Activated T-cell treated with anti-CD3 and anti-CD28 coated beads for 4 hours (primary cell): Measurements from ENCODE around the gene TCERG1L.

Experiments used
- DNase-seq: peaks from one replicate; pipeline ENCODE4 v3.0.0-alpha.2; 2020

The TCERG1L gene

DNA sequence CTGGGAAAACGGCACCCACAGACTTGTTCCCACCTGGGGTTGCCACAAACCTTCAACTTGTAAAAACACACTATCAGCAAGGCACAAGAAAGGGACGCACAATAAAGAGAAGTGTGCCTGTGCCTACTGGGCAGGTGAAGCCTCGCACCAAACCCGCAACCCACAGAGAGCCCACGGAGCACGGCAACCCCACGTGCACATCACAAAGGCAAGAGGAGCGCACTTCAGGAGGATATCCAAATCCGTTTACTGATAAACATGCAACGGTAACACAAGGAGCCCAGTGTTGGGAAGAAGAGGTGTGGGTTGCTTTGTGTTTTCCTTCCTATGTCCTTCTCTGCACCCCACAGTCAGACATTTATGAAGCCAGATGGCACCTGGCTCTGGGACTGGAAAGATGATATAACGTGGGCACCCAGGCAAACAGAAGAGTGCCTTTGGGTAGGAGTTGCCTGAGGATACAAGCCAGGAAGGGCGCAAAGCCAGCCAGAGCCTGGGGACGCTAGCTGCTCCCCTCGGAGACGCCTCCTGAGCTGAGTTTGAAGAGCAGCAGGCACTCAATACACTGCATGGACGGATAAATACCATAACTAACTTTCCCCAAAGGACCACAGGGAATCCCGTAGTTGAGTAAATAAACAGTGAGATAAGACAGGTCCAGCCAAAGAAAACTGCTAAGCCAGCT, 41.6 kb downstream of the TCERG1L start:
- DNase-seq: no peak

DNA sequence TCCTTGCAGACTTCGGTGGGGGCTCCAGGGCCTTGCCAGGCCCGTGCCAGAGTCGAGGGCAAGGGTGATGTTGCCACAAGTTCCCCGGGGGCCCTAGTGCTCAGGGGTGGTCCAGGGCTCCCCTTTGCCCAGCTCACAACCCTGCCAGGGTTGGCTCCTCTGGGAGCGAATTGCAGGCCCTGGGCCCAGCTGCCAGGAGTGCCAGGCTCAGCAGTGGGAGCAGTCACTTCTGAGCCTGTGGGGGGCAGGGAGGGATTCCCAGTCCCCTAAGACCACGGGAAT, 43.8 kb downstream of the TCERG1L start:
- DNase-seq: no peak

DNA sequence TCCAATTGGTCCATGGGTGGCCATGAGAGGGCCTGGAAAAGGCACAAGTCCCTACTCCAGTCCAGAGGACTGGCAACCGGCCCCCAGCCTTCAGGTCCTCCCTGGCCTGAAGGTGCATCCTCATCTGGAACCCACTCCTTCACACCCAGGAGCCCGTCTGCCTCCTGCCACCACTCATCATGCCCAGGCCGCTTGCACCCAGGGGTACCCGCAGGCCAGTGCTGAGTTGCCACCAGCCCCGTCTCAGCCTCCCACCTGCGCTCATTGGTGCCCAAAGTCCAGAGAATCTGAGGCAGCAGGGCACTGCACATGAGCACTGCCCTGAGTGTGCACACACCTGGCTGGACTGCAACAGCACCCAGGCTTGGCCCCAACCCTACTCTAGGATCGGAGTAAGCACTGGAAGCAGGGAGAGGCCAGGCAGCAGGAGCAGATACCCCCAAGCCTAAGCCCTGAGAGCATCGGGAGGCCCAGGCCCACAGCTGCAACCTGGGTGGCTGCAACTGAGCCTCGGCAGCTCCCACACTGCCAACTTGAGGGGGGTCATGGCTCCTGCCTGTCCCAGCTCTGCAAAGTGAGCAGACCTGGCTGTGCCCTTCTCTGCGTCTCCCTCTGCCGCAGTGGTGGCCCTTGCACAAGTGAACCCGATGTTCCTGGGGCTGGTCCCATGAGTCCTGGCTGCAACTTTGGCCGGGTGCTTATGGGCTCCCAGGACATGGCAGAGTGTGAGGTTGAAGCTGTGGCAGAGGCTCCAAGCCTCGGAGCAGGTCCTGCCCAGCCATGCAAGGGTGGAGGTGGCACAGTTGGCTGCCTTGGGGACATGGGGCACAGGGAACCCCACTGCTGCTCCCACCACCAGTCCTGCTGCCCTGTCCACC, 44.3 kb downstream of the TCERG1L start:
- no peak for DNase-seq

DNA sequence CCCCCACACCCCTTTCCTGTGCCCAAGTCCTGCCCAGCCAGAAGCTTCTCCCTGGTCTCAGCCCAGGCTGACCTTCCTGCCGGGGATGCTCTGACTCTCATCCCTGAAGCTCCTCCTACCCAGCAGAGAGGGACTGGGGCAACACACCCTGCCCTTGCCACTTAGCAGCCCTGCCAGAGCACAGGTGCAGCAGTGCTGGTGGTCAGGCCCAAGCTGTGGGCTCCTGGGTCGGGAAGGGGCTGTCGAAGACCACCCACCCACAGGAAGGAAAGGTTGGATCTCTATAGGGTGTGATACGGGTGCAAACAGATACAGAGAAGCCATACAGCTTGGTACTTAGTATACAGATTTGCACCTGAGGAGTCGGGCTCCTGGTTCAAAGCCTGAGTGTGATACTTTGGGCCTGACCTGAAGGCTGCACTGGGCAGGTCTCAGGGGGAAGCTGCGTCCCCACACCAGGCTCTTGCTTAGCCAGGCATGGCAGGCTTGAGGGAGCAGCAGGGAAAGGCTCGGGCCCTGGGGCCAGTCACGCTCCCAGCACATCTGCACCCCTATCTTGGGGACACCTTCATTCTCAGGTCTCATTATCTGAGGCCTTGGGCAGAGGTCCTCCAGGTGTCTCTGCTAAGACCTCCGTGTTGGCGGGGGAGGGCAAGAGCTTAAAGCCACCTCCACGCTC, 47.3 kb downstream of the TCERG1L start:
- DNase-seq: no peak

DNA sequence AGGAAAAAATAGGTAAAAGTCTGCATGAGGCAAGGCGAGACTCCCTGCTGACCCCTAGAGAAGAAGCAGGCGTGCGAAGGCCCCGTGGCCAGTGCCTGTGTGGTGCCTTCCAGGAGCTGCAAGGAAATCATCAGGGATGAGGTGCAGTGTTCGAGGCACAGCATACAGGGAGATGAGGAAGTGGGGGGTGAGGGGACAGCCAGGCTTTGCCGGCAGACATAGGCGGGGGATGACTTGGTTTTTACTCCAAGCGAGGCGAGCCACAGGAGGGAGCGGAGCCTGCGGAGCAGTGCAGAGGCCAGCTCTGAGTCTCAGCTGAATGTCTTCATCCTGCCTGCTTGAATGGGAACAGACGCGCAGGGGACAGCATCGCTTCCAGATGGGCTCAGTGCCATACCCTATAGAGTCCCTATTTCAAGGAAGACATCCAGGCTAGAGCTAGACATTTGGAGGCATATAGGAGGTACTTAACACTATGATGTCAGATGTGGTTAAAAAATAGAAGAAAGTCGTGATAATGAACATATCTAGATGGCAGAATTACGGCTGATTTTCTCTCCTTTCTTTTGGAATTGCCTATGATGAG, 49.5 kb downstream of the TCERG1L start:
- no peak for DNase-seq

DNA sequence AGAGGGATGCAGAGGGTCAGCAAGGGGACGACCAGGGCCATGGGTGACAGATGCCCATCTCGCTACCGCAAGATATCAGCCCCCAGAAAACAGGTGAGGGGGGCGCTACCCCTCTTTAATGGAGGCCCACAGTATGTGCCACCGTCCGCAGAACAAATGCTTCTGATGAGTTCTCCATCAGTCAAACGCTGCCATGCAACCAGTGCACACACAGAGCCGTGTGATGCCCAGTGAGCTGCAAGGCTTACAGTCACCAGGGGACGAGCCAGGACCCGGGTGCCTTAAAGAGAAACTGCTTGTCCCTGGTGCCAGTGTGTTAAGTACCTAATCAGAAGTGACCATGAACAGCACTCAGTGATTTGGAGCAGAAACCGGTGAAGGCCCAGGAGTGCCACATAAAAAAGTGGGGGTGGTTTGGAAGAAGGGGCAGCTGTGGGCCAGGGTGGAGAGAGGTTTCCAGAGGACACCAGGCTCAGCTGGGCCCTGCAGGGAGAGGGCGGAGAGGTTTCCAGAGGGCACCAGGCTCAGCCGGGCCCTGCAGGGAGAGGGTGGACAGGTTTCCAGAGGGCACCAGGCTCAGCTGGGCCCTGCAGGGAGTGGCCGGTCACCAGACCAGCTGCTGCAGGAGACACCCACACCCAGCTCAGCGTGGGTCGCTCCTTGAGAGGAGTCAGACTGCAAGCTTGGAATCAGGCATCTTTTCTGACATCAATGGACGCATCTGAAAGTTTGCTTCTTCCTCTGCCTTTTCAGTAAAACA, 50.9 kb downstream of the TCERG1L start:
- no peak for DNase-seq

DNA sequence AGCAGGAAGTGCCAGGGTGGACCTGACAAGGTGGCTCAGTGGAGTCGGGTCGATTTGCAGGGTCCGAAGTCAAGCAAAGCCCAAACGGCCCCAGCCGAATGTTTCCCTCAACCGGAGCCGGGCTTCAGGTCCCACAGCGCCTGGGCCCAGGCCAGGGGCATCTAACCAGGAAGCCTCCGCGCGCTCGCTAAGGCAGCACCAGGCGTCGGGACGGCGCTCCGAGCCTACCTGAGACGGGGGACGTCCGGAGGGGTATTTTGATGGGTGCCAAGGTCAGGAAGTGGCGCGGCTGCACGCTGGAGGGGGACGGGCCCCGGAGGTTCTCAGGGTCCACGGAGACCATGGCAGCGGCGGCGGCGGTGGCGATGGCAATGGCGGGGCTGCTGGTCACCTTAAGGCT, 51.5 kb downstream of the TCERG1L start:
- no peak for DNase-seq

DNA sequence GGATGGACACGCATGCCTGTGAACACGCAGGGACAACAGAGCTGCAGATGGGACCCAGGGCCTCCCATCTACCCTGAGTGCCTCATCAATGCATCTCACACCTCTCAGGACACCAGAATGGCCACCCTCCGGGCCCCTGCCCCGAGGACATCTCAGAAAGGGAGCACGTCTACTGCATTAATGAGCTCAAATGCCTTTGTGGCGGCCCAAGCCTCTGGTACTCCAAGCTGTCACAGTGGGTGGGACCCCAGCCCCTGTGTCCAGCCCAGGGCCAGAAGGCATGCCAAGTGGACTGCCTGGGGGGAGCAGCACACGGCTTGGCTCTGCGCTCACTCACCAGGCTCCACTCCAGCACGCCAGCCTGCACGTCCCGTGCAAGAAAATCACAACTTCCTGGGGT, 52.0 kb downstream of the TCERG1L start:
- DNase-seq: no peak

DNA sequence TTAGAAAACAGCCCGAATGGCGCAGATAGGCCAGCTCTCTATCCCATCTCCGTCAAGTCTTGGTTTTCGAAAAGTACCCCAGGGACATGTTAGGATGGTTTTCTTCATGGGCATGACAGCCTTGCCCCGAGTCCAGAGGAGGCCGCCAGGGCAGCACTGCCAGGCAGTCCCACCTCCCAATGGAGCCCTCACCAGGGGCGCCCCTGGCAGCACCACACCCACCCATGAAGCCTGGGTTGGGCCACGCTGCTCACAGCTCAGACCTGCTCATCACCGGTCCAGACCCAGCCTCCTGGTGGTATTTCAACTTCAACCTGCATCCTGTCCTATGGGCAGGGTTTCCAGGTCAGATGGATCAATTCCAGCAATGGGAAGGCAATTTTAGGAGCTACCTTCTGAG, 53.3 kb downstream of the TCERG1L start:
- DNase-seq: no peak

DNA sequence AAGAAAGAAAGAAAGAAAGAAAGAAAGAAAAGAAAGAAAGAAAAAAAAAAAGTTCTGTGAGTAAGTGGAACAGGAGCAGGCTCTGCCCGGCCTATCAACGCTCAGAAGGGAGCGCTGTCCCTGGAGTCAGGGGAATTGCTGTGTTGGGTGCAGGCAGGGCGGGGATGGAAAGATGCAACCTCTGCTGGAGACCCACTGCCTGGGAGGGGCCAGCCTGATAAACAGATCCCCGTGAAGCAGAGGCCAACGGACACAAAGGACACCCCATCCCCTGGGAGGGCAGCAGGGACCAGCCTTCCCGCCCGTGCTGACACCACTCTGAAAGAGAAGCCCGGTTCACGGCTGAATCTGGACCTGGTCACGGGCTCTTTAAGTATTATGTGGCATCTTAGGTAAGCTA, 54.5 kb downstream of the TCERG1L start:
- no peak for DNase-seq

DNA sequence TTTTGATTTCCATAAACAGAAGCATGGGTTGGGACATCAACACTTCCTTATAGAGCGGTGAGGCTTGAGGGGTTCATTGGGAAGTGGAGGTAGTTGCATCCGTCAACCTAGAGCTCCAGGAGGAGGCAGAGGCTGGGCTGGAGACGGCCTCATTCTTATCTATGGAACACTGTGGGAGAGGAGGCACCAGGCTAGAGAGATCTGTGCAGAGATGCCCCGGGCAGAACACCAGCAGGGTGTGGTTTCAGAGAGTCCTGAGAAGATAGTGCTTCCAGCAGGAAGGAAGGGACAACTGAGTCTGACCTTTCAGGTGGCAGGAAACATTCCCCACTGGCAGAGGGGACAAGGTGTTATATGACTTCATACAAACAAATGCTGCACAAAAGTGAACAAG, 56.7 kb downstream of the TCERG1L start:
- no peak for DNase-seq

DNA sequence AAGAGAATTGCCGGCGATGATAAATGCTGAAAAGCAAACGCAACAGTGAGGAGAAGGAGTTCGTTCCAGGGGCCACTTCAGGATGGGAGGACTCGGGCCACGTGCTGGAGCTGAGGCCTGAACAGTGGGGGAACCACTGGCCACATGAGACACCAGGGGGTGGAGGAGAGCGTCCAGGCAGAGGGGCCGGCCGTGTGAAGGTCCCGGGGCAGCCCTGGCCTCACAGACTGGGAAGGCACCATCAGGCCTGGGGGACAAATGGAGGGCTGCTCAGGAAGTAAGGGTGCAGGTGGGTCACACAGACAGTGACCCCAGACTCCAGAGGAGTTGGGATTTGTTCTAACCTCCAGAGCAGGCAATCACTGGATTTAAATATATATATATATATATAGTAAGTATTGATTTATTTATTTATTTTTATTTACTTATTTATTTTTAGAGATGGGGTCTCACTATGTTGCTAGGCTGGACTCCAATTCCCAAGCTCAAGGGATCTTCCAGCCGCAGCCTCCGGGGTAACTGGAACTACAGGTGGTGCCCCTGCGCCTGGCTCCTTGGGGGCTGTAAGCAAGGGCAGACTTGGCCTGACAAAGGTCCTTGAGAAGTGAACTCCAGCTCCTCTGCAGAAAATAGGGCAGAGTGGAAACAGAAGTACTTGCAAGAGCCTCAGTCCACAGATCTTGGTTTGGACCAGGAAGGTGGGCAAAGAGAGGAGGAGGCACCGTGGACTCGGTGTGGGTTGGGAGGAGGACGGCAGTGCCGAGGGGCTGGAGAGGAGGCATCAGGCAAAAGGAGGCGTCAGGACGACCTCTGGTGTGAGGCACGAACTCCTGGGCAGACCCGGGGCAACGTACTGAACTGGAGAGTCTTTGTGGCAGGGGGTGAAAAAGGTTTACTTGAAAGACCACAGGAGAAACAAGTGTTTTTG, 57.3 kb downstream of the TCERG1L start:
- no peak for DNase-seq

DNA sequence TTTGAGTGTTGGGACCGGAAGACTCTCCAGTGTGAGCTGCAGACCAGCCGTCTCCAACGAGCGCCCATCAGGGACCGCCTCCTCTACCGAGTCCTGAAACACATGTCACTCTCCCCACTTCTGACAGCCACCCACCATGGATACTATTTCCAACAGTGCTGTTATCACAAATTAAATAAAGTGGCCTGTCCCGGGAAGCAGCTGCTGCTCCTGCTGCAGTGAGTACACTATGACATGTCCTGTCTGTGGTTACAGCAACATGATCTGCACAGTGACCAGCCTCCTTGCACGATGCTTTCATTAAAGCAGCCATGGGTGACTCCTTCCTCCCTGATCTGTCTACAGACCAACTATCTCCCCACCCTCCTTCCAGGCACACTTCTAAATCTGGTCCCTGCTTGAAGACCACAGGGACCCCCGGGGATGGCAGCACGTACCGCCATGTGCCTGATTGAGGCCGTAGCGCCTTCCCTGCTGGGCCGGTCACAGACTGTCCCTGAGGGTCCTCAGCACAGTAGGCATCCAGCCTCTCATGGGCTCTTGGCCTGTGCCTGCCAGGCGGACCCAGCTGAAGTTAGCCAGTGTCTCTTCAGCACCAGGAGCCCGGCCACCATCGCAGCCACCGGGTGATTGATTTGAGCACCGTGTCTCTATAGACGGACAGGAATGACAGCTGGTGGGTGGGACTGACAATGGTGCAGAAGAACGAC, 58.8 kb downstream of the TCERG1L start:
- DNase-seq: no peak

DNA sequence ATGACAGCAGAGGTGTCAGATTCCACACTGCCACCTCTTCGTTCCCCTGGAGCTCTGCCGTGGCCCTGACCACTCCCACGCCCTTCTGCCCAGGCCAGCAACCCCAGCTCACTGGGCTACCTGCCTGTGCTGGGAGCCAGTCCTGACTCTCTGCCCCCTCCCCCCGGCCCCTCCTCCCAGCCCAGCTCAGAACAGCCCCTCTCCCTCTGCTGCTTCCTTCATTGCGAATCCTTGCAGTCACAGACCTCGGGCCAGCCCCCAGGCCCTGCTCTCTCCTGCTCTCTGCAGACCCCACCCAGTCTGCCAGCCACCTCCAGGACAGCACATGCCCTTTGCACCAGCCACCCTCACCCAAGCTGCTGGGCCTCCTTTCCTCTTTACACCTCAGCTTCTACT, 60.4 kb downstream of the TCERG1L start:
- DNase-seq: no peak

DNA sequence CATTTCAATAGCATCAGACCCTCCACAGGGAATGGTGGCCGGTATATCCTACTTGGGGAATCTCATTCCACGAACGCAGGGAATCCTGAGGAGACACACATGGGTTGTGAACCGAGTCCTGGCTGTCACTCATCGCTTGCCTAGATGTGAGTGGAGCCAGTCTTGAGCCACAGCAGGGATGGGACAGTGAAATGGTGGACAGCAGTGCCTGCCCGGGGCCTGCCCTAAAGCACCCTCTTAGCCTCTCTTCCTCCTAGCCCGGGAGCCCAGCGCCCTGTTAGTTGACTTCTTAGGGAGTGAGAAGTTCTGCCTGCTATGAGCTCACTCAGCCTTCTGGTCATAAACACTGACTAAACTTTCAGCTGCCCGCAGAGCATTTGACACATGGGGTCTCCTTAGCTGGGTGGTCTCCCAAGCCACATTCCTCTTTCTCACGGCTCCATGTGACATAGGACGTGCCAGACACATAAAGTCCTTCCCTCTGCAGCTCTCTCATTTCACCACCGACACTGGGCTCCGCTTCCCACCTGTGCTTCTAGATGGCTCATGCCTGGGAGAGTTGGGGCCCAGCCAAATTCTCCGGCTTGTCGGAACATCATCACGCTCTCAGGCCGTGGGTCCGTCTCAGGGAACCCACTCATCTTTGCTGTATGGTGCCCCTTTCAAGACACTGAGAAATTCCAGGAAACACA, 60.9 kb downstream of the TCERG1L start:
- no peak for DNase-seq

DNA sequence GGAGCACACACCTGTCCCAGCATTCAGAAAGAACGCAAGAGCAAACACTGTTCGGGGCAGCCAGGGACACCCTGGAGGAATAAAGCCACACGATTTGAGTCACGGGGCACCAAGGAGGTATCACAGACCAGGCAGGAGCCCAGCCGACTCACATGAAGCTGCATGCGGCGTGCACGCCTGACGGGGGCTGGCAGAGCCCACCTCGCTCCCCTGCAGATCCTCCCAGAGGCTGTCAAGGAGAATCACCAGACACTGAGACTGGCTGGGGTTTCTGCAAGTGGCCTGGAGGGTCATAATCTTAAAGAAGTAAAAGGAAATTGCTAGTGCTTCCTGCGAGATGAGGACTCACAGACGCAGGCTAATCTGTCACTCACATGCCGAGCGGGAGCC, 61.6 kb downstream of the TCERG1L start:
- DNase-seq: no peak

DNA sequence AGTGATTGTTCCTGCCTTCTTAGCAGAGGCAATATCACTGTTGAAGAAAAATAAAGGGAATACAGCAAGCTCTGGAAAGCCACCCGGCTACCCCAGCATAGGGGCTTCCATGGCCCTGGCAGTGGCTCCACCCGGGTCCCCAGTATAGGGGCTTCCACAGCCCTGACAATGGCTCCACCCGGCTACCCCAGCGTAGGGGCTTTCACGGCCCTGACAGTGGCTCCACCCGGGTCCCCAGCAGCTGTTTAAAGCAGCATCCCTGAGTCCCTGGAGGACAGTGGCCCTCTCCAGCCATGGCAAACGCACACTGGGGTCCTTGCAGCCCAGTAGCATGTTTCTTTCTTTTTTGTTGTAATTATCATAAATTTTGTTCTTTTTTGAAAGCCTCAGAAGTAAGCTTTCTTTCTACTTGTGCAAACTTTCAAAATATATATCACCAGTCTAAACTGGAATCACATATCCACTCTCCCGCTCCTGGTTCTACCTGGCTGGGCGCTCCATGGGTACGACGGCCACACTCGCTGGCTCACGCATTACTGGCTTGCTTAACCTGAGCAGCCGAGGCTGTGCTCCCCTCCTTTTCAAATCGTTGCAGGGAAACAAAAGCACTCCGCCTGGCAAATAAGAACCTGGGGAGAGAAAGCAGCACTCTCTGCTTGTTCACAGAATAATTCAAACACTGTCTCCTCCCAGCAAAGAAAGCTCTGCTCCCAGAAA, 62.1 kb downstream of the TCERG1L start:
- DNase-seq: no peak

DNA sequence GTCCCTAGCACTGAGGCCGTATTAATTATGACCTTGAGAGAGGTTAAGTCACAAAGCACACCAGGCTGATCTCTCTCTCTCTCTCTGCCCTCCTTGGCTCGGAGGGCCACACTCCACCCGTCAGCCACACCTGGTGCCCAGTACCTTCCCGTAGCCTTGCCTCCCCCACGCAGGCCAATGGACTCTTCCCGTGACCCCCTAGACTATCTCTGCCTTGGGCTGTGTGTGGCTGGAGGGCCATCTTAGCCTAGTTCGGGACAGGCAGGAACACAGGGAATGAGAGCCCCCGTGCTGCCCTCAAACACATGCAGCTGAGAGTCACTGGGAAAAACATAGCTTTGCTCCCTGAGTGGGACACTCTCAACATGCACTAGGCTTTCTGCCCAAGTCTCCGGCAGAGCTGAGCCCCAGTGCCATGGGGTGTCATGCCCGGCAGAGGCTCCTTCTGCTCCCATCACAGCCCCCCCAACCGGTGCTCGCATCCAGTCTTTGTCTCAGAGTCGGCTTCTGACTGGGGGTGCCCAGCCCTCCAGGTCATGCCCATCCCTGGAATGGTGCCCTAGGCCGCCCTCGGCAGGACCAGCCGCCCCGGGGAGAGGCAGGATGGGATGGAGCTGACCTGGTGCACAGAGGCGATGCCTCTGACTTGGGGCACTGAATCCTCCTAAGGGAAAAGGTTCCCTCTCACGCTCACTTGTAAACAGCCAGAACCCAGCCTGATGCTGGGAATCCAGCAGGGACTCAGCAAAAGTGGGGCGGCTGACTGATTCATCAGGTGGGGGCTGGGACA, 63.0 kb downstream of the TCERG1L start:
- no peak for DNase-seq

DNA sequence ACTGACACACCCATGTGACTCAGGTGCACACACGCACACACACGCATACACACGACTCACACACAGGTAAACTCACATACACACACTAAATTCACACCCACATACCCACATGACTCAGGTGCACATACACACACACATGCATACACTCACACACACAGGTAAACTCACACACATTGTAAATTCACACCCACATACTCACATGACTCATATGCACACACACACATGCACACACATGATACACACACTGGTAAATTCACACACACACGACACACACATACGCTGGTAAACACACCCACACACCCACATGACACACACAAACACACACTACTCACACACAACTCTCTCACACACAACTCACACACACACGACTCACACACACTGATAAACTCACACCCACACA, 63.6 kb downstream of the TCERG1L start:
- no peak for DNase-seq
